HG02973 (cell line): ENCODE measurements around the gene MYO9B.

Source experiments
- ATAC-seq: cut with Tn5 transposase; IDR thresholded peaks from one replicate; pipeline ENCODE4 v1.9.1; 2021; ENCODE audit warnings: moderate library complexity; ENCODE audit not compliant: unreplicated experiment

Gene MYO9B

GRCh38 chr19:17112271-17112670 lies 36.7 kb downstream of the MYO9B start:
- ATAC-seq = no peak

- no peak for ATAC-seq
These were observed 37.1 kb downstream of the MYO9B start for GRCh38 chr19:17112700-17113099.

- no peak for ATAC-seq
These were observed 37.7 kb downstream of the MYO9B start for GRCh38 chr19:17113127-17113785.

- ATAC-seq = no peak
These were observed 38.8 kb downstream of the MYO9B start for GRCh38 chr19:17114414-17114831.

- no peak for ATAC-seq
These were observed 41.6 kb downstream of the MYO9B start for GRCh38 chr19:17116996-17117702.

GRCh38 chr19:17118957-17119356 lies 43.4 kb downstream of the MYO9B start:
- no peak for ATAC-seq

- no peak for ATAC-seq
These were observed 46.2 kb downstream of the MYO9B start for GRCh38 chr19:17121736-17122293.

- no peak for ATAC-seq
These were observed 47.5 kb downstream of the MYO9B start for GRCh38 chr19:17123041-17123440.

GRCh38 chr19:17124025-17124424 lies 48.4 kb downstream of the MYO9B start:
- no peak for ATAC-seq

- peak; percentile 70 for ATAC-seq
These were observed 49.6 kb downstream of the MYO9B start for GRCh38 chr19:17125062-17125727.

- ATAC-seq = peak; percentile 45
These were observed 50.4 kb downstream of the MYO9B start for GRCh38 chr19:17125728-17126677.

- no peak for ATAC-seq
These were observed 52.1 kb downstream of the MYO9B start for GRCh38 chr19:17127671-17128070.

- no peak for ATAC-seq
These were observed 52.8 kb downstream of the MYO9B start for GRCh38 chr19:17128403-17128802.

- no peak for ATAC-seq
These were observed 53.2 kb downstream of the MYO9B start for GRCh38 chr19:17128820-17129219.

GRCh38 chr19:17129377-17129776 lies 53.8 kb downstream of the MYO9B start:
- no peak for ATAC-seq

GRCh38 chr19:17135001-17135853 lies 59.6 kb downstream of the MYO9B start:
- ATAC-seq = no peak

GRCh38 chr19:17136021-17136420 lies 60.4 kb downstream of the MYO9B start:
- ATAC-seq = no peak

- no peak for ATAC-seq
These were observed 61.0 kb downstream of the MYO9B start for GRCh38 chr19:17136617-17137016.

- ATAC-seq = no peak
These were observed 61.8 kb downstream of the MYO9B start for GRCh38 chr19:17137417-17137816.
